Peyer's patch (tissue), 4 donors: Measurements from ENCODE around the gene DCC. TPM values are rescaled to one million over a fixed set of nuclear protein-coding genes. Genes with fewer than 3 reads are reported as not detected.

ENCODE experiments used
- DNase-seq, 3 donors: peaks; one replicate each; pipeline ENCODE4 v3.0.0-alpha.2; 2017 to 2019
- H3K27ac ChIP-seq, 4 donors: fragments of 200-600 bp; sonication (generic); one replicate each; pipeline ENCODE4 v1.5.1; 2016 to 2019
- H3K27me3 ChIP-seq, 2 donors: fragments of 200-600 bp; sonication (generic); one replicate each; pipeline ENCODE4 v1.5.1; 2019
- H3K36me3 ChIP-seq, 3 donors: fragments of 200-600 bp; sonication (generic); one replicate each; pipeline ENCODE4 v1.5.1; 2016 to 2019
- H3K4me1 ChIP-seq, 4 donors: fragments of 200-600 bp; sonication (generic); one replicate each; pipeline ENCODE4 v1.5.1; 2016 to 2019
- H3K4me3 ChIP-seq, 4 donors: fragments of 200-600 bp; sonication (generic); 1 replicate in 3 of 4; 2 replicates in 1 of 4; pipeline ENCODE4 v1.5.1; 2016 to 2019; ENCODE audit warnings: mild to moderate bottlenecking in 1 of 4
- H3K9me3 ChIP-seq, 4 donors: fragments of 200-600 bp; sonication (generic); one replicate each; pipeline ENCODE4 v1.5.1; 2016 to 2019; ENCODE audit warnings: mild to moderate bottlenecking in 1 of 4
- CTCF ChIP-seq, 6 experiments: fragments of 450-650 bp in 4 of 6; fragments of 200-600 bp in 2 of 6; sonication (generic) in 1 of 6; IDR thresholded peaks; one replicate each; pipeline ENCODE4 v1.5.1; 2017 to 2019; ENCODE audit warnings: antibody characterized with exemption in 6 of 6, mild to moderate bottlenecking in 3 of 6, moderate library complexity in 1 of 6
- POLR2A ChIP-seq, 2 donors: fragments of 450-650 bp; IDR thresholded peaks; one replicate each; pipeline ENCODE4 v1.5.1; 2017; ENCODE audit warnings: antibody characterized with exemption in 2 of 2, mild to moderate bottlenecking in 2 of 2, moderate library complexity in 2 of 2
- total RNA-seq, 4 donors: library from RNA; depleted of rRNA; stranded (reverse); fragments of >200 nt; gene quantifications; one replicate each; pipeline ENCODE4 v1.1.0, GENCODE V29; 2016

DCC gene
- total RNA-seq, 4 donors from 2014 or later: 0.13 TPM; not detected in 3

- TF ChIP-seq POLR2A (IDR thresholded peaks at IDR 0.05): no peak
- TF ChIP-seq CTCF (IDR thresholded peaks at IDR 0.05): no peak
- H3K4me1 ChIP-seq: no peaks in the 10 kb centered on the region
- no peaks in the 10 kb centered on the region for H3K36me3 ChIP-seq
- H3K4me3 ChIP-seq: no peak overlapping the region
- DNase-seq: no peak
- no peak overlapping the region for H3K27ac ChIP-seq
- H3K27me3 ChIP-seq: no peaks in the 10 kb centered on the region
- H3K9me3 ChIP-seq: no peaks in the 10 kb centered on the region
Observed at GRCh38 chr18:53541924-53542323, 1201.9 kb downstream of the DCC start.

DNA sequence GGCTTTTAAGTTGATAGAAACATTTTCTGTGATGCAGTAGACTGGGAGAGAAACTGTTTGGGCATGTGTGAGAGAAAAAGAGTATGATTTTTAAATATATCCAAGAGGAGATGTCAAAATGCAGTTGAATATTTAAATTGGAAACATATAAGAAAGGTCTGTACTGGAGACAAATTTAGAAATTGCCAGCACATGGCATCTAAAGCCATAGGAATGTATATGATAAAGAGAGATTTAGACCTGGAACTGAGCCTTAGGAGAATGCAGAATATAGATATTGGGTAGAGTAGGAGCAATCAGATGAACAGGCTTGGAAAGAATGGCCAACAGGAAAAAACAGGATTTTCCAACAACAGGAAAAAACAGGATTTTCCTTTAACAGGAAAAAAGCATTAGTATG, 1203.7 kb downstream of the DCC start:
- H3K4me1 ChIP-seq: no peaks in the 10 kb centered on the region
- H3K27ac ChIP-seq: no peak overlapping the region
- no peaks in the 10 kb centered on the region for H3K27me3 ChIP-seq
- no peak for TF ChIP-seq POLR2A (IDR thresholded peaks at IDR 0.05)
- no peak for TF ChIP-seq CTCF (IDR thresholded peaks at IDR 0.05)
- no peak overlapping the region for H3K4me3 ChIP-seq
- no peak for DNase-seq
- no peaks in the 10 kb centered on the region for H3K36me3 ChIP-seq
- no peaks in the 10 kb centered on the region for H3K9me3 ChIP-seq

DNA sequence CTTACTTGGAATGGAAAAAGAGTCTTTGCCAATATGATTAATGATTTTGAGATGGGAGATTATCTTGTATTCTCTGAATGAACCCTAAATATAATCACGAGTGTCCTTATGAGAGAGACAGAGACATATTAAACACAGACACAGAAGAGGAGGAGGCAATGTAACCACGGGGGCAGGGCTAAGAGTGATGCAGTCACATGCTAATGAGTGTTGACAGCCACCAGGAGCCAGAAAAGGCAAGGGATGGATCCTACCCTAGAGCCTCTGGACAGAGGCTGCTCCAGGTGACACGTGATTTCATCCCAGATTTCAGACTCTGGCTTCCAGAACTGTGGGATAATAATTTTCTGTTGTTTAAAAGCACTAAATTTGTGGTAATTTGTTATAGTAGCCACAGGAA, 1204.9 kb downstream of the DCC start:
- Histone ChIP-seq H3K27ac (no peak overlapping the region), H3K36me3 (no peaks in the 10 kb centered on the region), H3K27me3 (no peaks in the 10 kb centered on the region), H3K4me1 (no peaks in the 10 kb centered on the region), H3K9me3 (no peaks in the 10 kb centered on the region), H3K4me3 (no peak overlapping the region)
- no peak for TF ChIP-seq CTCF (IDR thresholded peaks at IDR 0.05)
- no peak for TF ChIP-seq POLR2A (IDR thresholded peaks at IDR 0.05)
- DNase-seq: no peak

DNA sequence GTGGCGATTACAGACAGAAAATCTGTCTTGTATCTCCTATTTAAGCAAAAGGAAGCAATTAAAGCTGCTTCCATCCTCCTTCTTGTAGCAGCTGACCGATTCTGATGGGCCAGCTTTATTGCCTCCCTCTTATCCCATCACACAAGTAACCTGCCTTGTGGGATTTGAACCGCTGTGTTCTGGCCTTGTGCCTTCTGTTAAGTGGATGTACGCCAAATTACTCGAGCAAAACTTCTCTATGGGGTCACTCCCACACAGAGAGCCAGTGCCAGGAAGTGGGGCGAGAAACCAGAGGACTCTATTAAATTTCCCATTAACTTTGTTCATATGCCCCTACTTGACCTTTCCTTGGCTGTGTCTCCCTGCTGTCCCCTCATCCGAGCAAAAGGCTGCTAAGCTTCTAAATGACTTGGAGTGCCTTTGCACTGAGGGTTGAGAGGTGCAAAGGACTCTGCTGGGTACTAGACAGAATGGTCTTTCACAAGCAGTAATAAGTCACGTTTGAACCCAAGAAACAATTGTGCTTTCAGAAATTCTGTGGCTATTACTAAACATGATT, 1212.0 kb downstream of the DCC start:
- Histone ChIP-seq H3K27me3 (no peaks in the 10 kb centered on the region), H3K36me3 (no peaks in the 10 kb centered on the region), H3K4me1 (no peaks in the 10 kb centered on the region), H3K9me3 (no peaks in the 10 kb centered on the region), H3K4me3 (no peak overlapping the region), H3K27ac (no peak overlapping the region)
- TF ChIP-seq CTCF (IDR thresholded peaks at IDR 0.05): no peak
- no peak for DNase-seq

DNA sequence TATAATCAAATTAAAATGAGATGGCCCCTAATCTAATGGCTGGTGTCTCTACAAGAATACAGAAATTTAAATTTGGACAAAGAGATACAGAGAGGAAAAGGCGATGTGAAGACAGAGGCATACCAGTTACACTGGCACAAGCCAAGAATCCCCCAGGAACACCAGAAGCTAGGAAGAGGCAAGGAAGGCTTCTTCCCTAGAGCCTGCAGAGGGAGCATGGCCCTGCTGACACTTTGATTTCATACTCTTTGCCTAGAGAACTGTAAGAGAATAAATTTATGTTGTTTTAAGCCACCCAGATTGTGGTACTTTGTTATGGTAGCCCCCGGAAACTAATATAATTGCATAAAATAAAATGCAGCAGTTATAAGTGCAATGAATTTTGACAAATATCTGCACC, 1213.0 kb downstream of the DCC start:
- H3K36me3 ChIP-seq: no peaks in the 10 kb centered on the region
- no peak overlapping the region for H3K27ac ChIP-seq
- no peak overlapping the region for H3K4me3 ChIP-seq
- H3K4me1 ChIP-seq: no peaks in the 10 kb centered on the region
- no peak for TF ChIP-seq POLR2A (IDR thresholded peaks at IDR 0.05)
- TF ChIP-seq CTCF (IDR thresholded peaks at IDR 0.05): no peak
- H3K27me3 ChIP-seq: no peaks in the 10 kb centered on the region
- no peak for DNase-seq
- H3K9me3 ChIP-seq: no peaks in the 10 kb centered on the region

DNA sequence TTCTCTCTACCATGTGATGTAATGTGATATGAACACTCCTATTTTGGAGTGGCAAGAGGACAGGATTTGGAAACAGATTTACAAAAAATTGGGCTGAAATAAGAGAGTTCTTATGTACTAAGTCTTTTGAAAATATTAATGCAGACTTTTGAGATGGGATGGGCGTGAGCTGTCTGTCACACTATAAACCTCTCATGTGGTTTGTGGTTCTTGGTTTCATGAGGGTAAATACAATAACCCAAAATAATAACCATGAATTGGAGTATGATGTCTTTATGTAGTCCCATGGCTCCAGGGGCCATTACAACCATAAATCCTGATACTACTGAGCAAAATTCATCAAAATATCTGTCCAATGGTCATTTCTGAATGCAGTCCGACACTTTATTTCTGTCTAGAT, 1216.5 kb downstream of the DCC start:
- no peak for DNase-seq

More for the DNA sequence above, 1216.5 kb downstream of the DCC start:
- Histone ChIP-seq H3K4me3 (no peak overlapping the region), H3K36me3 (no peaks in the 10 kb centered on the region), H3K4me1 (peaks cover 0 to 3% (median 0%) of the 10 kb centered on the region in 4 donors), H3K9me3 (no peaks in the 10 kb centered on the region), H3K27ac (no peak overlapping the region), H3K27me3 (no peaks in the 10 kb centered on the region)
- TF ChIP-seq CTCF (IDR thresholded peaks at IDR 0.05): no peak
- no peak for TF ChIP-seq POLR2A (IDR thresholded peaks at IDR 0.05)
